Mesothelial cell of epicardium (in vitro differentiated cells): ENCODE measurements around the gene SIDT1. TPM values are rescaled to one million over a fixed set of nuclear protein-coding genes. Genes with fewer than 3 reads are reported as not detected.
"Not testable (repeated sequence)": the region's sequence is repeated elsewhere in the genome, so short reads cannot be mapped to it uniquely, and the experiment has no call there.

ENCODE experiments used
- DNase-seq, 2 experiments: peaks; one replicate each; pipeline ENCODE4 v3.0.0; 2021; ENCODE audit warnings: low spot score in 2 of 2; ENCODE audit not compliant: unreplicated experiment in 2 of 2
- H3K27ac Mint-ChIP-seq: 2 replicates; pipeline ENCODE4 v1.8.0; 2021; ENCODE audit warnings: mixed read lengths
- H3K27me3 Mint-ChIP-seq: 2 replicates; pipeline ENCODE4 v1.8.0; 2021; ENCODE audit warnings: low read depth, mixed read lengths
- H3K36me3 Mint-ChIP-seq: 2 replicates; pipeline ENCODE4 v1.8.0; 2021; ENCODE audit warnings: mixed read lengths
- H3K4me1 Mint-ChIP-seq: 2 replicates; pipeline ENCODE4 v1.8.0; 2021; ENCODE audit warnings: mixed read lengths
- H3K4me3 Mint-ChIP-seq: 2 replicates; pipeline ENCODE4 v1.8.0; 2021; ENCODE audit warnings: mild to moderate bottlenecking, moderate library complexity, mixed read lengths
- H3K9me3 Mint-ChIP-seq: 2 replicates; pipeline ENCODE4 v1.8.0; 2021; ENCODE audit warnings: mixed read lengths
- CTCF ChIP-seq: fragments of 200-600 bp; sonication (generic); IDR thresholded peaks from one replicate; pipeline ENCODE4 v1.5.0; 2021; ENCODE audit warnings: antibody characterized with exemption; ENCODE audit not compliant: unreplicated experiment
- total RNA-seq: library from RNA; stranded (reverse); gene quantifications from 3 replicates; pipeline ENCODE4 v1.2.1, GENCODE V29; 2021

The SIDT1 gene
- total RNA-seq, 1 donor from 2014 or later, result not detected

DNA sequence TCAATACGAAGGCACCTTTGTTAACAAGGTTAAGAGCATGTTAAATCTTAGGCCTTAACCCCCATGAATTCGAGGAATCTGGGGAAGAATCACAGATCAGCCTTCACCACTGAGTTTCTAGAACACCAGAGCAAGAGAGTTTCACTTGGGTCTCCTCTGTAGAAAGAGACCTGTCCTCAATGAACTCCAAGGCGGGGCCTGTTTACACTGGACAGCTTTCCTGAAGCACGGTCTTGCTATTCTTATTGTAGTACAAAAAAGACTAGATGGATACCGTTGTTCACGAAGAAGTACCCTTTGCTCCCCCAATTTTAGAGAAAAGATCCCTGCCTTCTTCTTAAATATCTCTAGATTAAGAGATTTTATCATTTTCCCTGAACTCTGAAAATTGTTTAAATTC, 99.2 kb downstream of the SIDT1 start:
- Mint-ChIP-seq H3K27ac (no peak overlapping the region), H3K4me1 (peaks cover 1% of the 10 kb centered on the region), H3K36me3 (no peaks in the 10 kb centered on the region), H3K27me3 (peaks cover 3% of the 10 kb centered on the region), H3K4me3 (no peak overlapping the region), H3K9me3 (no peaks in the 10 kb centered on the region)
- DNase-seq, result no peak
- no peak for TF ChIP-seq CTCF

DNA sequence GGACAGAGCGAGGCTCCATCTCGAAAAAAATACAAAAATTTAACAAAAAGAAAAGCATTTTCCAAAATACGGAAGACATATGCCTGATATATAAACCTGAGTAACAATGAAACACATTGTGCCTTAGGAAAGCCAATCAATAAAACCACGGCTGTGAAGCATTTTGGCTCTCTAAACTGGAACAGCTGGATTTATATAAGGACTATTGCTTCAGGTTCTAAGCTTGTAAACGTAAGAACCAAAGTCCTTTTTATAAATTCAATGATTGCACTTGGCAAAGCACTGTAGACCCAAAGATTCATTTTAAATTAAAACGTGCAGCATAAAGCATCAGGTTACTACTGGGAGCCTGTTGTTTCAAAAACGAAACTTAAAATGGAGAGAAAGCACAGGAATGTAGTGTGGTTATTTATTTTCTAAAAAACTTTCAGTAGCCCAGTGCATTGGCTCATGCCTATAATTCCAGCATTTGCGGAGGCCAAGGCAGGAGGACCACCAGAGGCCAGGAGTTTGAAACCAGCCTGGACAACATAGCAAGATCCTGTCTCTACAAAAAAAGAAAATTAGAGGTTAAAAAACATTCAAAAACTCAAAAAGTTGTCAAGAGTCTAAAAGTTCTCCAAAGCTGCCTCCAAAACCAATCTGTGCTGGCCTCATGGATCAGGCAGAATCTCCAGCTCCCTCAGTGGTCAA, 102.6 kb downstream of the SIDT1 start:
- Mint-ChIP-seq H3K9me3 (no peaks in the 10 kb centered on the region), H3K27ac (no peak overlapping the region), H3K4me1 (no peaks in the 10 kb centered on the region), H3K36me3 (no peaks in the 10 kb centered on the region), H3K4me3 (no peak overlapping the region), H3K27me3 (no peaks in the 10 kb centered on the region)
- no peak for DNase-seq
- no peak for TF ChIP-seq CTCF

DNA sequence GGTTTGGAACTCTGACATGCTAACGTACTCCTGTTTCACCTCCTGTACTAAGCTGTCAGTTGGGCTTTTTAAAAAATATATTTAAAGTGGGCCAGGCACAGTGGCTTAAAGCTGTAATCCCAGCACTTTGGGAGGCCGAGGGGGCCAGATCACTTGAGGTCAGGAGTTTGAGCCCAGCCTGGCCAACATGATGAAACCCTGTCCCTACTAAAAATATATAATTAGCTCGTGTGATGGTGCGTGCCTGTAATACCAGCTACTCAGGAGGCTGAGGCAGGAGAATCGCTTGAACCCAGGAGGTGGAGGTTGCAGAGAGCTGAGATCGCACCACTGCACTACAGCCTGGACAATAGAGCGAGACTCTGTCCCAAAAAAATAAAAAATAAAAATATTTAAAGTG, 103.7 kb downstream of the SIDT1 start:
- not testable (repeated sequence) for H3K4me3 Mint-ChIP-seq, H3K9me3 Mint-ChIP-seq, H3K4me1 Mint-ChIP-seq, DNase-seq, H3K27me3 Mint-ChIP-seq, H3K36me3 Mint-ChIP-seq, H3K27ac Mint-ChIP-seq

DNA sequence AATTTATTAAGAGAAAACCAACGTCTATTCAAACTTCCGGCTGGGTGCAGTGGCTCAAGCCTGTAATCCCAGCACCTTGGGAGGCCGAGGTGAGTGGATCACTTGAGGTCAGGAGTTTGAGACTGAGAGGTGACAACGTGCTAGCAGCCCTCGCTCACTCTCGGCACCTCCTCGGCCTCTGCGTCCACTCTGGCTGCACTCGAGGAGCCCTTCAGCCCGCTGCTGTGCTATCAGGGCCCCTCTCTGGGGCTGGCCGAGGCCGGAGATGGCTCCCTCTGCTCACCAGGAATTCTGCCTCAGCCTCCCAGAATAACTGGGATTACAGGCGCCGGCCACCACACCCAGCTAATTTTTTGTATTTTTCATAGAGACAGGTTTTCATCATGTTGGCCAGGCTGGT, 105.4 kb downstream of the SIDT1 start:
- no peak for TF ChIP-seq CTCF
- H3K27ac Mint-ChIP-seq, result no peak overlapping the region
- H3K36me3 Mint-ChIP-seq, result no peaks in the 10 kb centered on the region
- no peaks in the 10 kb centered on the region for H3K4me1 Mint-ChIP-seq
- peaks cover 5% of the 10 kb centered on the region for H3K9me3 Mint-ChIP-seq
- H3K27me3 Mint-ChIP-seq, result no peaks in the 10 kb centered on the region
- no peak overlapping the region for H3K4me3 Mint-ChIP-seq
- no peak for DNase-seq

GRCh38 chr3:113638910-113639309, 106.6 kb downstream of the SIDT1 start:
- TF ChIP-seq CTCF, result no peak
- Mint-ChIP-seq H3K4me3 (no peak overlapping the region), H3K27ac (no peak overlapping the region), H3K9me3 (peaks cover 15% of the 10 kb centered on the region), H3K27me3 (no peaks in the 10 kb centered on the region), H3K36me3 (peaks cover 3% of the 10 kb centered on the region), H3K4me1 (no peaks in the 10 kb centered on the region)
- DNase-seq, result no peak

- peaks cover 10% of the 10 kb centered on the region for H3K36me3 Mint-ChIP-seq
- H3K4me1 Mint-ChIP-seq, result no peaks in the 10 kb centered on the region
- no peak overlapping the region for H3K4me3 Mint-ChIP-seq
- no peak for TF ChIP-seq CTCF
- DNase-seq, result no peak
- H3K27me3 Mint-ChIP-seq, result no peaks in the 10 kb centered on the region
- peaks cover 51% of the 10 kb centered on the region for H3K9me3 Mint-ChIP-seq
- no peak overlapping the region for H3K27ac Mint-ChIP-seq
These were observed 111.2 kb downstream of the SIDT1 start for GRCh38 chr3:113643583-113643982.
